T-helper 22 cell (primary cell): Measurements from ENCODE around the gene IFT57.
A peak's percentile ranks its signal among the peaks of the same experiment; 100 is the strongest.
"Not testable (repeated sequence)": the region's sequence is repeated elsewhere in the genome, so short reads cannot be mapped to it uniquely, and the experiment has no call there.

Experiments
- DNase-seq: peaks from one replicate; pipeline ENCODE4 v3.0.0-alpha.2; 2020; ENCODE audit warnings: low read depth

The IFT57 gene

GRCh38 chr3:108159865-108160264, 62.4 kb downstream of the IFT57 start:
- DNase-seq: no peak

- DNase-seq: no peak
Measured at GRCh38 chr3:108159105-108159504, 63.1 kb downstream of the IFT57 start.

DNA sequence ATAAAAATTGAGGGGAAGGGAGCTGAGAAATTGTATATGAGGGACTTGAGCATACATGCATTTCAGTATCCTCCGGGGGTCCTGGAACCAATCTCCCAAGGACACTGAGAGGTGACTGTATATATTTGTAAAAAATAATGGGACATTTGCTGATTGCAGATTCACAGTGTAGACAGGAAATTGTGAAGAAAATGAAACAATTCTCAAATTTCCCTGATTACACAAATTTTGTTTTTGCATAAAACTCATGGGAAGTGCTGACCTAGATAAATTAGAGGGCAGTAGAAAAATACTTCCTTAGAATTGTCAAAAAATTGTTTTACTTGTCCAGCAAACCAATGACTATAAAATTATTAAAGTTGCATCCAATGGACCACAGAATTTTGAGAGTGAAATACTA, 64.0 kb downstream of the IFT57 start:
- no peak for DNase-seq

- DNase-seq: no peak
Measured at GRCh38 chr3:108157273-108157672, 65.0 kb downstream of the IFT57 start.

DNA sequence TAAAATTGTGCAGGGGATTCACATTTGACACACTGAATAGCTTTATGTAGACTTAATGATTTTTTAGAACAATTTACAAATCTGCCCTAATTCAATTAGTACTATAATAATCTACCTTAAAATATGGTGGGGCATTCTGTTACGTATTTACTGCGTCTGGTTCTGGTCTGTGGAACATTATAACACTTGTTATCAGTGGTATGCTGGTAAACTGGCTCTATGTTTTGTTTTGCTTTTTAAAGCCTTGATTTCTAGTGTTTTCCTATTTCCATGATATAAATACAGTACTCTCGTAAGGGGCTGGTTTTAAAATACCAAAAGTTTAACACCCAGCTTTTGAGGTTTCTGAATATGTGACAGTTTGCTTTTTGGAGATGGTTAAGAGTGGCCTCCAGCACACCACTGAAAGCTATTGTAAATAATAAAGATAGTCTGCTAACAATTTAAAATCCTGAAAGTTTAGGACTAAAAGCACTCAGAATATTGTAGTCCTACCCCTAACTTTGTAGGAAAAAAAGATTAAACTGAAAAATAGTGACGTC, 65.8 kb downstream of the IFT57 start:
- DNase-seq: no peak

- not testable (repeated sequence) for DNase-seq
Measured at GRCh38 chr3:108155642-108156041, 66.6 kb downstream of the IFT57 start.

GRCh38 chr3:108153451-108153981, 68.7 kb downstream of the IFT57 start:
- DNase-seq: no peak

DNA sequence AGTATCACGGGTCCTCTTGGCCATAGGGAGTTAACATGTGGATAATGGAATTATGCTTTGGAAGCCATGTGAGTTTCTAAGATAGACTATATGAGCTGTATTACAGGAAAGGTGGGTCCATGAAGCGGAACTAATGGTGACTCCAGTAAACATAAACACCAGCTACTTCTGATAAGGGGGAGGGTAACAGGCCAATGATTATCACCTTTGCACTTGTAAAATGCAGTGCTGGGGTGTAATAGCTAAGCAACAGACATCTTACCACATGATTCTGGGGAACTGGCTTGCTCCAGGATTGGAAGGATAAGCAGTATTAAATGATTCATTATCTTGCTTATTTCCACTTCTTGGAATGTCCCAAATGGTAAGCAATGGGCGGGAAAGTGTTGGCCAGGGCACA, 70.0 kb downstream of the IFT57 start:
- no peak for DNase-seq

GRCh38 chr3:108150200-108150599, 72.0 kb downstream of the IFT57 start:
- no peak for DNase-seq

GRCh38 chr3:108146139-108146538, 76.1 kb downstream of the IFT57 start:
- no peak for DNase-seq

DNA sequence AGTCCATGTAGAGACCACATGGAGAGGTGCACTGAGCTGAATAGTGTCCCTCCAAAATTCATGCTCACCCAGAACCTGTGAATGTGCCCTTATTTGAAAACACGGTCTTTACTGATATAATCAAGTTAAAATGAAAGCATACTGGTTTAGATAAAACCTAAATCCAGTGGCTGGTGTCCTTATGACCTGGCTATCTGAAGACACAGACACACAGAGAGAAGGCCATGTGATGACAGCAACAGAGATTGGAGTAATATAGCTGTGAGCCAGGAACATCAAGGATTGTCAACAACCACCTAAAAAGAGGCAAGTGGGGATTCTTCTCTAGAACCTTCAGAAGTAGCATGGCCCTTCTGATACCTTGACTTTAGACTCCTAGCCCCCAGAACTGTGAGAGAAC, 76.6 kb downstream of the IFT57 start:
- DNase-seq: no peak

GRCh38 chr3:108137460-108137814, 84.8 kb downstream of the IFT57 start:
- DNase-seq: no peak

- no peak for DNase-seq
Measured at GRCh38 chr3:108136561-108137459, 85.4 kb downstream of the IFT57 start.

GRCh38 chr3:108134555-108134880, 87.7 kb downstream of the IFT57 start:
- DNase-seq: no peak

GRCh38 chr3:108133858-108134554, 88.2 kb downstream of the IFT57 start:
- no peak for DNase-seq

GRCh38 chr3:108133048-108133369, 89.2 kb downstream of the IFT57 start:
- no peak for DNase-seq

DNA sequence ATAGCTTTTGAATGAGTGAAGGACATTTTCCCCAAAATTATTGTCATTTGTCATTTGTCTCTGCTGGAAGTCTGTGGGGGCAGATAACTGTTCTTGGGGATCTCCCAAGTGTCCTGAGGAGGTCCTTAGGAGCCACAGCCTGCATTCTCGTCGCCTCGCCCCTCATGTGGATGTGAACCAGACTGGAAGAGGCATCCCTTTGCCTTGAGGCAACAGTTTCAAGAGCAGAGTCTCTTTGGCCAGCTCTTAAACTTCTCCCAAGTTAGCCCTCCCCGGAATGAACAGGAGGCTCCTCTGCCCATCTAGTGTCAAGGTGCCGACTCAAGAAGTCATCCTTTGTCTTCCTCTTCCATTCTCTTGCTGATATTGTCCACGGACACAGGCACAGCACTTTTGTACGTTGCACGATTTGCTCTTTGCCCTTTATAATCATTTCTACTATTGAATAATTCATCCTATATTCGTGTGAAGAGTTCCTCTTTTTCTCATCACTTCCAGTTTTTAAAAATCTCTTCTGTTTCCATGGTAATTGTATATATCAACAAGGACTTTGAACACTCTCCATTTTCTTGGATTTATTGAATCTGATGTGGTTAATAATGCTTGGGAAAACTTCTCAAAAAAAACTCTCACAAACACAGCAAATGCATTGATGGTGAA, 90.6 kb downstream of the IFT57 start:
- no peak for DNase-seq

DNA sequence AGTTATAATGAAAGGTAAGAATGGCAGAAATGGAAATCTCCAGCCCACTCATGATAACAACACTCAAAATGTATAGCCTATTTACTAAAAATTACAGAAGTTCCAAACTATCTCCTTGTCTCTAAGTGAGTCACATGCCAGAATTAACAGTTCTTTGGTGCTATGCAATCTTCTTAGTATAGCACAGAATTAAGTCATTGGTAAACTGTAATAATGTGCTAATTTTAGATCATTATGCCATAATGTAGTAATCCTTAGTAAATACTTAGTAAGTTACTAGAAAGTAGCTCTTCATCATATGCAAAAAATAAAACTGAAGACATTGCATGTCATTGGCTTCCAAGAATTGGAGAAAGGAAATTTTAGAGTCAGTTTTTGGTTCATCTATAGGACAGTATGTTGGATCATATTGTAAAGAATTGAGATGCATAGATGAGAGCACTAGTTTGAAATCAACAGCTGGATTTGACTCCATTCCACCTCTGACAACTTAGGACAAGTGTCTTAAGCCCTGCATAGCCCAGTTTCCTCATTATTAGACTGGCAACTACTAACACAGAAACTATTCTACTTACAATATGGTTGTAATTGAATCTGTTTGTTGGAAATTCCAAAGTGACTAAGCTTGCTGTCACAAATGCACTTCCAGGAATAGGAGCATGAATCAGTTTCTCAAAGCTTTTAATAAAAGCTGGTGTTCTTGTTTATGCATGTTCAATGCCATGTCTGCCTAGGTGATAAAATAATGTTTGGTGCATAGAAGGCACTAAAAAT, 91.3 kb downstream of the IFT57 start:
- no peak for DNase-seq

DNA sequence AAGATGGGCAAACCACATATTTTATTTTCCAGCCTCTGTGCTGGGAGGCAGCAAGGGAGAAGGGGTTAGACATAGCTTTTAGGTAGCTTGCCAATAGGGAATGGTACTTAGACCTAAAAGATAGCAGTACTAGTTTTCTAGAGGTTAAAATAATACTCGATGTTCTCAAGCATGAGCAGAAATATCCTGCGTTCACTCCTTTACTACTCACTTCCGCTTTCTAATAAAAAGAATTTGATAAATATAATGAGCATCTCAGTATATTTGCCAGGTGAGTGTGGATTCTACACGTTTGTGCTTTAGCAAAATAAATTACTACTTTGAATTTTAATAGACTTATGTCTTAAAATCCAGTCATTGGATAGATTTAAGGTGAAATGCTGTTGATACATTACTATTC, 92.0 kb downstream of the IFT57 start:
- DNase-seq: no peak

DNA sequence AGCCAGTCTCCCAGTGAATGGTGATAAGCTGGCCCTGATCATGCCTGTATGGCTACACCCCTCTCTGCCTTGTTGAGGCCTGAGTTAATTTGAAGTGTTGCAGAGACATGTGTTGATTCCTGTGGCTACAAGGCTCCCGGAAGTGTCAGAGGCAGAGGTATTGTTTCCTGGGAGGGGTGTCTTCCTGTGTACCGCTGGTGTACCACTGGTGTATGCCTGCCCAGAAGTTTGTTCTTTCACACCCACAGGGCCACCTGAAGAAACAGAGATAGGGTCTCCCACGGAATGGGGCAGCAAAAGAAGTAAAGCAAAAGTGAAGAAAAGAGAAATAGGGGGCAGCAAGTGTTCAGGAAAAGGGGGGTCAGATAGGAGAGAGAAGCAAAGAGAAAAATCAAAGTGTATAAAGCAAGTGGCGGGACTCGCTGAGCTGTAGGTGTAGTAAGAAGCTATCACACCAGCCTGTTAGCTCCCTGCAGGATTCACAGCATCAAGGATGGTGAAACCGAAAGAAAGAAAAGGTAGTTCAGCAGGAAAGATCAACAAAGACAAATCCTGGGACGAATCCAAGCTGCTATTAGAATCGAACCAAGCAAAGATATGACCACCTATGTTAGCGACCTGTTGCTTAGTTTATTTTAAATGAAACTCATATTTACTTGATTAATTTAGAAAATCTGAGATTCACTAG, 94.8 kb downstream of the IFT57 start:
- DNase-seq: peak; percentile 37

DNA sequence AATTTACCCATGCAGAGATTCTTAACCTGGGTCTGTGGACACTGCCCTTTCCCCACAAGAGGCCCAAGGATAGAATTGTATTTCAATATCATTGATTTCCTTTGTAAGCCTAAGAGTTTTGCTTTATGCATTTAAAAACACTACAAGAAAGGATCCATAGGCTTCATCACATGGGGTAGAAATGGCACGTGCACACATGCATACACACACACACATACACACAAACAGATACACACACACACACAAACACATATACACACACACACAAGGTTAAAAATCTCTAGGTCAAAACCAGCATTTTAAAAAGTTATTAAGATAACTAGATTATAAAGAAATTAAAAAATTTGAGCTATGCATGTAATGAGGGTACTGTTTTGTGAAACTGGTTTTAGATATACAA, 95.9 kb downstream of the IFT57 start:
- no peak for DNase-seq
